Neural progenitor cell (in vitro differentiated cells): ENCODE results near the gene JOSD1. TPM values are rescaled to one million over a fixed set of nuclear protein-coding genes. Genes with fewer than 3 reads are reported as not detected.

Experiments used
- DNase-seq: peaks from one replicate; pipeline ENCODE4 v3.0.0-alpha.2; 2016; ENCODE audit warnings: low spot score
- H2AFZ ChIP-seq: fragments of 200-600 bp; sonication (generic); replicated peaks from 2 replicates; pipeline ENCODE4 v1.6.1; 2016; ENCODE audit warnings: antibody characterized with exemption
- H3F3A ChIP-seq: fragments of 200-600 bp; sonication (generic); 2 replicates; pipeline ENCODE4 v1.6.1; 2016; ENCODE audit warnings: antibody characterized with exemption, low read depth
- H3K27ac ChIP-seq: fragments of 200-600 bp; sonication (generic); 2 replicates; pipeline ENCODE4 v1.5.1; 2016; ENCODE audit warnings: mild to moderate bottlenecking
- H3K27me3 ChIP-seq: fragments of 200-600 bp; sonication (generic); 2 replicates; pipeline ENCODE4 v1.6.1; 2016; ENCODE audit warnings: mild to moderate bottlenecking, moderate library complexity
- H3K36me3 ChIP-seq: fragments of 200-600 bp; sonication (generic); 2 replicates; pipeline ENCODE4 v1.5.1; 2016
- H3K4me1 ChIP-seq: fragments of 200-600 bp; sonication (generic); 2 replicates; pipeline ENCODE4 v1.6.1; 2016; ENCODE audit warnings: mixed run types
- H3K4me2 ChIP-seq: fragments of 200-600 bp; sonication (generic); 2 replicates; pipeline ENCODE4 v1.6.1; 2016
- H3K4me3 ChIP-seq: fragments of 200-600 bp; sonication (generic); 2 replicates; pipeline ENCODE4 v1.5.1; 2016
- H3K79me2 ChIP-seq: fragments of 200-600 bp; sonication (generic); 2 replicates; pipeline ENCODE4 v1.6.1; 2016; ENCODE audit warnings: low read depth
- H3K9ac ChIP-seq: fragments of 200-600 bp; sonication (generic); 2 replicates; pipeline ENCODE4 v1.6.1; 2016
- H3K9me3 ChIP-seq: fragments of 200-600 bp; sonication (generic); 2 replicates; pipeline ENCODE4 v1.5.1; 2016; ENCODE audit warnings: low read depth
- H4K20me1 ChIP-seq: fragments of 200-600 bp; sonication (generic); 2 replicates; pipeline ENCODE4 v1.6.1; 2016; ENCODE audit warnings: low read depth
- H3K27ac Mint-ChIP-seq: 3 replicates; pipeline ENCODE4 v1.8.0; 2021; ENCODE audit warnings: mixed read lengths
- H3K27me3 Mint-ChIP-seq: 2 replicates; pipeline ENCODE4 v1.8.0; 2022; ENCODE audit warnings: low read depth, mild to moderate bottlenecking, inconsistent platforms, moderate library complexity, mixed read lengths; ENCODE audit not compliant: insufficient read depth
- H3K36me3 Mint-ChIP-seq: 3 replicates; pipeline ENCODE4 v1.8.0; 2021; ENCODE audit warnings: mixed read lengths
- H3K4me1 Mint-ChIP-seq: 3 replicates; pipeline ENCODE4 v1.8.0; 2021; ENCODE audit warnings: mixed read lengths
- H3K4me3 Mint-ChIP-seq: 3 replicates; pipeline ENCODE4 v1.8.0; 2021; ENCODE audit warnings: mild to moderate bottlenecking, moderate library complexity, mixed read lengths
- H3K9me3 Mint-ChIP-seq: 3 replicates; pipeline ENCODE4 v1.8.0; 2020; ENCODE audit warnings: mixed read lengths
- EZH2 ChIP-seq: fragments of 200-600 bp; sonication (generic); IDR thresholded peaks from 2 replicates; pipeline ENCODE4 v1.6.1; 2017; ENCODE audit warnings: antibody characterized with exemption, mild to moderate bottlenecking, moderate library complexity
- EZH2phosphoT487 ChIP-seq: fragments of 200-600 bp; sonication (generic); IDR thresholded peaks from 2 replicates; pipeline ENCODE4 v1.6.1; 2017; ENCODE audit warnings: antibody characterized with exemption
- total RNA-seq: library from RNA; depleted of rRNA; stranded (reverse); fragments of >200 nt; gene quantifications from 2 replicates; pipeline ENCODE4 v1.2.3, GENCODE V29; 2015; ENCODE audit warnings: low replicate concordance
- TF ChIP-seq, protein P1 (sequence below): fragments of 200-600 bp; sonication (generic); IDR thresholded peaks from 2 replicates; pipeline ENCODE4 v1.5.1; 2017; ENCODE audit warnings: antibody characterized with exemption, mild to moderate bottlenecking

JOSD1 gene
- total RNA-seq, 1 donor from 2014 or later: 32.4 TPM

DNA sequence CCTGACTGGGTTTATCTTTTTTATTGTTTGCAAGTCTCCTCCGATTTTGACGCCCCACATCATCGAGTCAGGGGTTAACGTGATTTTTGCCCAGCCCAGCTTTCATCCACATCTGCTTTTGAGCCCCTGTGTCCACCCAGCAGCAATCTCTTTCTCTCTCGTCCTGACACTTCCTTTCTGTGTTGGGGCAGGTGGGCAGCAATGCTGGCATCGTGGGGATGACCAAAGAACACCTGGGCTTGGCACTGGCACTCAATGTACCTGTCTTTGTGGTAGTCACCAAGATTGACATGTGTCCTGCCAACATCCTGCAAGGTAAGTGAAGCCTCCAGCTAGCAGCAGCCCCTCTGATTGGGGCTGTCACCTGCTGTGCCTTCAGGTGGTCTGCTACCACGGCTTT is 20.8 kb upstream of the JOSD1 start:
- Mint-ChIP-seq H3K9me3 (no peaks in the 10 kb centered on the region), H3K36me3 (peaks cover 34% of the 10 kb centered on the region), H3K27ac (no peak overlapping the region), H3K4me3 (no peak overlapping the region), H3K4me1 (peaks cover 16% of the 10 kb centered on the region), H3K27me3 (peaks cover 3% of the 10 kb centered on the region)
- no peak for DNase-seq
- no peaks in the 10 kb centered on the region for H3F3A ChIP-seq
- no peaks in the 10 kb centered on the region for H3K9me3 ChIP-seq
- H4K20me1 ChIP-seq: peaks cover 29% of the 10 kb centered on the region
- no peaks in the 10 kb centered on the region for H3K27me3 ChIP-seq
- TF ChIP-seq EZH2phosphoT487 (no peak), EZH2 (no peak)
- TF ChIP-seq, protein P1, sequence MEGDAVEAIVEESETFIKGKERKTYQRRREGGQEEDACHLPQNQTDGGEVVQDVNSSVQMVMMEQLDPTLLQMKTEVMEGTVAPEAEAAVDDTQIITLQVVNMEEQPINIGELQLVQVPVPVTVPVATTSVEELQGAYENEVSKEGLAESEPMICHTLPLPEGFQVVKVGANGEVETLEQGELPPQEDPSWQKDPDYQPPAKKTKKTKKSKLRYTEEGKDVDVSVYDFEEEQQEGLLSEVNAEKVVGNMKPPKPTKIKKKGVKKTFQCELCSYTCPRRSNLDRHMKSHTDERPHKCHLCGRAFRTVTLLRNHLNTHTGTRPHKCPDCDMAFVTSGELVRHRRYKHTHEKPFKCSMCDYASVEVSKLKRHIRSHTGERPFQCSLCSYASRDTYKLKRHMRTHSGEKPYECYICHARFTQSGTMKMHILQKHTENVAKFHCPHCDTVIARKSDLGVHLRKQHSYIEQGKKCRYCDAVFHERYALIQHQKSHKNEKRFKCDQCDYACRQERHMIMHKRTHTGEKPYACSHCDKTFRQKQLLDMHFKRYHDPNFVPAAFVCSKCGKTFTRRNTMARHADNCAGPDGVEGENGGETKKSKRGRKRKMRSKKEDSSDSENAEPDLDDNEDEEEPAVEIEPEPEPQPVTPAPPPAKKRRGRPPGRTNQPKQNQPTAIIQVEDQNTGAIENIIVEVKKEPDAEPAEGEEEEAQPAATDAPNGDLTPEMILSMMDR: no peak
- no peaks in the 10 kb centered on the region for H3K36me3 ChIP-seq
- H3K9ac ChIP-seq: no peak overlapping the region
- H3K79me2 ChIP-seq: no peaks in the 10 kb centered on the region
- H3K4me2 ChIP-seq: no peak overlapping the region
- no peak overlapping the region for H3K4me3 ChIP-seq
- H3K4me1 ChIP-seq: no peaks in the 10 kb centered on the region
- H3K27ac ChIP-seq: no peak overlapping the region
- H2AFZ ChIP-seq: no peak overlapping the region

DNA sequence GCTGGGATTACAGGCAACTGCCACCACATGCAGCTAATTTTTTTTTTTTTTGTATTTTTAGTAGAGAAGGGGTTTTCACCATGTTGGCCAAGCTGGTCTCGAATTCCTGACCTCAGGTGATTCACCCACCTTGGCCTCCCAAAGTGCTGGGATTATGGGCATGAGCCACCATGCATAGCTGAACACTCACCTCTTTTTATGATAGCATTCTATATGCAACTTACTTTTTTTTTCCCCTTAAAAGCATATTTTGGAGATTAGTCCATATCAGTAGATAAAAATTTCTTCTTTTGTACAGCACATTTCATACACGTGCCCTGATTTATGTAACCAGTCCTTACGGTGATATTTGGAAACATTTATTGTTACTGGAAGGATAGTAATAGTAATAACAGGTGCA is 19.6 kb upstream of the JOSD1 start:
- no peak overlapping the region for H3K27ac Mint-ChIP-seq
- TF ChIP-seq, protein P1: no peak
- no peak for TF ChIP-seq EZH2
- TF ChIP-seq EZH2phosphoT487: no peak
- H3K9me3 Mint-ChIP-seq: no peaks in the 10 kb centered on the region
- no peak overlapping the region for H3K4me3 ChIP-seq
- H4K20me1 ChIP-seq: peaks cover 37% of the 10 kb centered on the region
- no peaks in the 10 kb centered on the region for H3K36me3 ChIP-seq
- no peaks in the 10 kb centered on the region for H3K27me3 ChIP-seq
- H2AFZ ChIP-seq: no peak overlapping the region
- H3K27ac ChIP-seq: no peak overlapping the region
- H3K27me3 Mint-ChIP-seq: peaks cover 3% of the 10 kb centered on the region
- H3K4me3 Mint-ChIP-seq: no peak overlapping the region
- no peaks in the 10 kb centered on the region for H3F3A ChIP-seq
- H3K4me2 ChIP-seq: no peak overlapping the region
- no peaks in the 10 kb centered on the region for H3K4me1 ChIP-seq
- no peak overlapping the region for H3K9ac ChIP-seq
- no peaks in the 10 kb centered on the region for H3K9me3 ChIP-seq
- peaks cover 6% of the 10 kb centered on the region for H3K79me2 ChIP-seq
- peaks cover 19% of the 10 kb centered on the region for H3K4me1 Mint-ChIP-seq
- peaks cover 34% of the 10 kb centered on the region for H3K36me3 Mint-ChIP-seq
- DNase-seq: no peak

DNA sequence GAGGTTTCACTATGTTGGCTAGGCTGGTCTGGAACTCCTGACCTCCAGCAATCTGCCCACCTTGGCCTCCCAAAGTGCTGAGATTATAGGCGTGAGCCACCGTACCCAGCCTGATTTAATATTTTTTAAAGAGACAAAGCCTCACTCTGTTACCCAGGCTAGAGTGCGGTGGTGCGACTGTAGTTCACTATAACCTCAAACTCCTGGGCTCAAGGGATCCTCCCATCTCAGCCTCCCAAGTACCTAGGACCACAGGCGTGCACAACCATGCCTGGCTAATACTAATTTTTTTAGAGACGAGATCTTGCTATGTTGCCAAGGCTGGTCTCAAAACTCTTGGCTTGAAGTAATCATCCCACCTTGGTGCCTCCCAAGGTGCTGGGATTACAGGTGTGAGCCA is 18.5 kb upstream of the JOSD1 start:
- H3K27me3 Mint-ChIP-seq: peaks cover 5% of the 10 kb centered on the region
- DNase-seq: no peak

More for the DNA sequence above, 18.5 kb upstream of the JOSD1 start:
- H3K27ac Mint-ChIP-seq: no peak overlapping the region
- no peak overlapping the region for H3K4me3 ChIP-seq
- H3K79me2 ChIP-seq: peaks cover 18% of the 10 kb centered on the region
- H3F3A ChIP-seq: no peaks in the 10 kb centered on the region
- no peaks in the 10 kb centered on the region for H3K9me3 ChIP-seq
- H3K27me3 ChIP-seq: no peaks in the 10 kb centered on the region
- peaks cover 27% of the 10 kb centered on the region for H3K36me3 Mint-ChIP-seq
- H4K20me1 ChIP-seq: peaks cover 40% of the 10 kb centered on the region
- peaks cover 21% of the 10 kb centered on the region for H3K4me1 Mint-ChIP-seq
- no peaks in the 10 kb centered on the region for H3K9me3 Mint-ChIP-seq
- H3K9ac ChIP-seq: no peak overlapping the region
- H3K4me1 ChIP-seq: no peaks in the 10 kb centered on the region
- no peak overlapping the region for H2AFZ ChIP-seq
- no peaks in the 10 kb centered on the region for H3K36me3 ChIP-seq
- H3K4me2 ChIP-seq: no peak overlapping the region
- no peak for TF ChIP-seq EZH2phosphoT487
- no peak for TF ChIP-seq EZH2
- TF ChIP-seq, protein P1: no peak
- H3K4me3 Mint-ChIP-seq: no peak overlapping the region
- H3K27ac ChIP-seq: no peak overlapping the region
